K562 (cell line): ENCODE measurements around the gene CDKN2AIP. TPM values are rescaled to one million over a fixed set of nuclear protein-coding genes. Genes with fewer than 3 reads are reported as not detected.
A peak's percentile ranks its signal among the peaks of the same experiment; 100 is the strongest.

Experiments used
- ATF3 ChIP-seq, 2 experiments: fragments of 450-650 bp in 1 of 2; sonication (generic) in 1 of 2; formaldehyde crosslinking in 1 of 2; IDR thresholded peaks in 1 of 2; conservative IDR thresholded peaks in 1 of 2; 2 replicates each; pipeline versions ENCODE4 v1.6.1 to v1.8.1; 2016 to 2023; ENCODE audit warnings: mild to moderate bottlenecking in 2 of 2, moderate library complexity in 2 of 2, inconsistent platforms in 1 of 2, missing genetic modification reagents in 1 of 2
- BACH1 ChIP-seq: fragments of 200-800 bp; sonication (Bioruptor generic); IDR thresholded peaks from 2 replicates; pipeline ENCODE4 v1.6.1; 2016; ENCODE audit warnings: missing genetic modification characterization, missing compliant biosample characterization
- CEBPG ChIP-seq, 3 experiments: fragments of 200-800 bp in 1 of 3; sonication (Bioruptor generic) in 1 of 3; sonication (generic) in 1 of 3; formaldehyde crosslinking in 1 of 3; IDR thresholded peaks in 2 of 3; conservative IDR thresholded peaks in 1 of 3; 2 replicates each; pipeline versions ENCODE4 v1.6.1 to v1.8.0; 2016 to 2022; ENCODE audit warnings: missing compliant biosample characterization in 2 of 3, missing genetic modification characterization in 2 of 3, mild to moderate bottlenecking in 1 of 3, missing genetic modification reagents in 1 of 3
- E2F1 ChIP-seq: sonication (generic); formaldehyde crosslinking; IDR thresholded peaks from 2 replicates; pipeline ENCODE4 v1.8.1; 2023; ENCODE audit warnings: mild to moderate bottlenecking, missing genetic modification reagents, moderate library complexity
- EP400 ChIP-seq: fragments of 450-650 bp; IDR thresholded peaks from 2 replicates; pipeline ENCODE4 v1.6.1; 2017; ENCODE audit warnings: antibody characterized with exemption, mild to moderate bottlenecking, moderate library complexity
- FOXA3 ChIP-seq, 2 experiments: fragments of 450-650 bp in 1 of 2; sonication (generic) in 1 of 2; formaldehyde crosslinking; IDR thresholded peaks in 1 of 2; conservative IDR thresholded peaks in 1 of 2; 2 replicates each; pipeline versions ENCODE4 v1.4.0 to v1.8.0; 2020 to 2022; ENCODE audit warnings: mild to moderate bottlenecking in 2 of 2, missing genetic modification reagents in 1 of 2
- HMBOX1 ChIP-seq: sonication (generic); IDR thresholded peaks from 2 replicates; pipeline ENCODE4 v1.6.1; 2016
- LCOR ChIP-seq: sonication (generic); formaldehyde crosslinking; IDR thresholded peaks from 2 replicates; pipeline ENCODE4 v1.8.0; 2022; ENCODE audit warnings: mild to moderate bottlenecking, missing genetic modification reagents
- MBD2 ChIP-seq: sonication (generic); IDR thresholded peaks from 2 replicates; pipeline ENCODE4 v1.6.1; 2016; ENCODE audit warnings: low read depth, borderline replicate concordance
- MEF2D ChIP-seq: conservative IDR thresholded peaks from 2 replicates; pipeline ENCODE4 v1.6.1; 2016; ENCODE audit warnings: low read depth, missing genetic modification characterization, missing compliant biosample characterization
- NR4A1 ChIP-seq, 2 experiments: fragments of 250-450 bp in 1 of 2; fragments of 450-650 bp in 1 of 2; sonication (Bioruptor Pico) in 1 of 2; IDR thresholded peaks; 2 replicates each; pipeline versions ENCODE4 v1.4.0 to v1.6.1; 2016 to 2020; ENCODE audit warnings: mild to moderate bottlenecking in 2 of 2, missing compliant biosample characterization in 1 of 2, missing genetic modification characterization in 1 of 2, moderate library complexity in 1 of 2
- PCBP1 ChIP-seq: fragments of 200-400 bp; formaldehyde crosslinking; IDR thresholded peaks from 2 replicates; pipeline ENCODE4 v1.6.1; 2018; ENCODE audit warnings: mild to moderate bottlenecking, low read depth, low read length; ENCODE audit not compliant: poor library complexity, severe bottlenecking
- PYGO2 ChIP-seq: fragments of 450-650 bp; IDR thresholded peaks from 2 replicates; pipeline ENCODE4 v1.6.1; 2016; ENCODE audit warnings: mild to moderate bottlenecking, missing genetic modification characterization, moderate library complexity, missing compliant biosample characterization
- RHOXF2B ChIP-seq: fragments of 250-450 bp; sonication (Bioruptor Pico); conservative IDR thresholded peaks from 2 replicates; pipeline ENCODE4 v1.5.1; 2021
- SMAD4 ChIP-seq: fragments of 250-450 bp; sonication (Bioruptor Pico); conservative IDR thresholded peaks from 2 replicates; pipeline ENCODE4 v1.8.0; 2021; ENCODE audit warnings: inconsistent platforms, mild to moderate bottlenecking, moderate library complexity
- SRSF1 ChIP-seq: fragments of 200-400 bp; formaldehyde crosslinking; IDR thresholded peaks from 2 replicates; pipeline ENCODE4 v1.6.1; 2017; ENCODE audit warnings: mild to moderate bottlenecking, low read depth, low read length, moderate library complexity
- STAT5B ChIP-seq: fragments of 250-450 bp; sonication (Bioruptor Pico); IDR thresholded peaks from 2 replicates; pipeline ENCODE4 v1.8.0; 2021; ENCODE audit warnings: mild to moderate bottlenecking, inconsistent platforms
- TAF9B ChIP-seq: fragments of 450-650 bp; IDR thresholded peaks from 2 replicates; pipeline ENCODE4 v1.6.1; 2018; ENCODE audit warnings: mild to moderate bottlenecking; ENCODE audit not compliant: partially characterized antibody
- TFAM ChIP-seq: fragments of 250-450 bp; sonication (Bioruptor Pico); conservative IDR thresholded peaks from 2 replicates; pipeline ENCODE4 v1.5.0; 2021; ENCODE audit warnings: mild to moderate bottlenecking, moderate library complexity
- ZC3H8 ChIP-seq: fragments of 450-650 bp; IDR thresholded peaks from 2 replicates; pipeline ENCODE4 v1.6.1; 2017
- ZKSCAN8 ChIP-seq: fragments of 200-800 bp; sonication (Bioruptor generic); IDR thresholded peaks from 2 replicates; pipeline ENCODE4 v1.6.1; 2016; ENCODE audit warnings: missing genetic modification characterization, missing compliant biosample characterization
- ZNF232 ChIP-seq: sonication (generic); formaldehyde crosslinking; IDR thresholded peaks from 2 replicates; pipeline ENCODE4 v1.8.0; 2022; ENCODE audit warnings: mild to moderate bottlenecking, missing genetic modification reagents
- ZNF696 ChIP-seq: fragments of 250-450 bp; sonication (Bioruptor Pico); conservative IDR thresholded peaks from 2 replicates; pipeline ENCODE4 v1.4.0; 2020; ENCODE audit warnings: mild to moderate bottlenecking, moderate library complexity
- ZNF778 ChIP-seq: fragments of 450-650 bp; formaldehyde crosslinking; IDR thresholded peaks from 2 replicates; pipeline ENCODE4 v1.4.0; 2020; ENCODE audit warnings: mild to moderate bottlenecking, moderate library complexity
- ZNF785 ChIP-seq: fragments of 250-450 bp; sonication (Bioruptor Pico); IDR thresholded peaks from 2 replicates; pipeline ENCODE4 v1.4.0; 2020; ENCODE audit warnings: mild to moderate bottlenecking
- polyA plus RNA-seq, 8 experiments: library from polyadenylated mRNA; depleted of rRNA in 4 of 8; stranded (reverse) in 5 of 8; unstranded in 3 of 8; fragments of >200 nt; fragmentation: Nextera tagmentation in 2 of 8; fragmentation: Illumina TruSeq in 1 of 8; extraction: Ambion mirVana in 2 of 8; extraction: Trizol in 1 of 8; gene quantifications; 2 replicates each; pipeline versions ENCODE4 v1.2.1 to v1.2.3, GENCODE V29; 2011 to 2014; ENCODE audit warnings: inconsistent platforms in 1 of 8, missing spikeins in 1 of 8
- total RNA-seq, 7 experiments: library from RNA; depleted of rRNA in 6 of 7; stranded (reverse); fragments of >200 nt in 6 of 7; fragmentation: Illumina TruSeq in 2 of 7; extraction: Trizol in 2 of 7; gene quantifications; 2 replicates each; pipeline versions ENCODE4 v1.2.1 to v1.2.3, GENCODE V29; 2011 to 2021; ENCODE audit warnings: low replicate concordance in 1 of 7

Gene CDKN2AIP
- total and polyA plus RNA-seq, 9 of the 15 experiments (the other 6 are each of a cell fraction or from before 2014, with no cell fraction given) = 5.9 to 22.0 (median 19.7) TPM

- TF ChIP-seq BACH1 (tag) = no peak
- TF ChIP-seq ZKSCAN8 (CRISPR knock-in tag) = no peak
- TF ChIP-seq FOXA3 (CRISPR knock-in tag; conservative IDR thresholded peaks at IDR 0.05 in 1 of 2, IDR thresholded peaks at IDR 0.05 in 1 of 2) = peak in 1 of 2 experiments; percentile 62; a peak in 2 of 4 replicates
- no peak for TF ChIP-seq PYGO2 (tag)
- TF ChIP-seq E2F1 (CRISPR knock-in tag) = peak; percentile 80
- TF ChIP-seq ZC3H8 = no peak
- TF ChIP-seq ZNF785 (CRISPR knock-in tag) = no peak
- TF ChIP-seq CEBPG (CRISPR knock-in tag; IDR thresholded peaks at IDR 0.05) = no peak
- no peak for TF ChIP-seq CEBPG (tag; conservative IDR thresholded peaks at IDR 0.05 in 1 of 2, IDR thresholded peaks at IDR 0.05 in 1 of 2)
- TF ChIP-seq ZNF778 (CRISPR knock-in tag) = no peak
- TF ChIP-seq STAT5B (CRISPR knock-in tag) = no peak
- TF ChIP-seq SRSF1 = 0 out of 2 replicates have a peak, but pooled peaks have one; percentile 41
- TF ChIP-seq ZNF232 (CRISPR knock-in tag) = no peak; the same call in 1 of the 2 replicates
- TF ChIP-seq TAF9B = peak; percentile 77
- no peak for TF ChIP-seq RHOXF2B (CRISPR knock-in tag)
- peak; percentile 53 for TF ChIP-seq PCBP1
- no peak for TF ChIP-seq ZNF696 (CRISPR knock-in tag)
- no peak for TF ChIP-seq TFAM (CRISPR knock-in tag)
- TF ChIP-seq MBD2 = peak; percentile 64
- TF ChIP-seq SMAD4 (CRISPR knock-in tag) = peak; percentile 86
- no peak for TF ChIP-seq ATF3 (IDR thresholded peaks at IDR 0.05)
- no peak for TF ChIP-seq ATF3 (CRISPR knock-in tag; conservative IDR thresholded peaks at IDR 0.05)
- TF ChIP-seq MEF2D (tag) = no peak
- peak; percentile 83 for TF ChIP-seq EP400
- TF ChIP-seq HMBOX1 = no peak
- TF ChIP-seq NR4A1 (CRISPR knock-in tag; IDR thresholded peaks at IDR 0.05) = no peak
- TF ChIP-seq NR4A1 (tag; IDR thresholded peaks at IDR 0.05) = peak; percentile 24; the same call in 1 of the 2 replicates
- TF ChIP-seq LCOR = 0 out of 2 replicates have a peak, but pooled peaks have one; percentile 26
Measured at GRCh38 chr4:183444214-183445096, at the start of gene CDKN2AIP (continued).
